ENCODE data around the gene LRRC25.

- TF ChIP-seq POLR2A (IDR thresholded peaks at IDR 0.05) (no peak), CTCF (IDR thresholded peaks at IDR 0.05) (no peak), EP300 (IDR thresholded peaks at IDR 0.05) (no peak)
These were observed 46.9 kb downstream of the LRRC25 start for GRCh38 chr19:18350490-18350889.
